ES-I3 (cell line): ENCODE measurements around the gene CBR3.
"Not testable (repeated sequence)": the region's sequence is repeated elsewhere in the genome, so short reads cannot be mapped to it uniquely, and the experiment has no call there.

Source experiments
- H3K36me3 ChIP-seq: 2 replicates; pipeline ENCODE4 v1.6.1; 2013; ENCODE audit warnings: mild to moderate bottlenecking, low read length, control low read depth, moderate library complexity; ENCODE audit not compliant: insufficient read depth
- H3K4me1 ChIP-seq: 2 replicates; pipeline ENCODE4 v1.6.1; 2013; ENCODE audit warnings: mild to moderate bottlenecking, control low read depth, low read length; ENCODE audit not compliant: insufficient read depth
- H3K9ac ChIP-seq: 2 replicates; pipeline ENCODE4 v1.6.1; 2013; ENCODE audit warnings: low read depth, mild to moderate bottlenecking, low read length, moderate library complexity
- H3K9me3 ChIP-seq: 2 replicates; pipeline ENCODE4 v1.6.1; 2013; ENCODE audit warnings: mild to moderate bottlenecking, low read length, moderate library complexity; ENCODE audit not compliant: control insufficient read depth, insufficient read depth

Gene CBR3

DNA sequence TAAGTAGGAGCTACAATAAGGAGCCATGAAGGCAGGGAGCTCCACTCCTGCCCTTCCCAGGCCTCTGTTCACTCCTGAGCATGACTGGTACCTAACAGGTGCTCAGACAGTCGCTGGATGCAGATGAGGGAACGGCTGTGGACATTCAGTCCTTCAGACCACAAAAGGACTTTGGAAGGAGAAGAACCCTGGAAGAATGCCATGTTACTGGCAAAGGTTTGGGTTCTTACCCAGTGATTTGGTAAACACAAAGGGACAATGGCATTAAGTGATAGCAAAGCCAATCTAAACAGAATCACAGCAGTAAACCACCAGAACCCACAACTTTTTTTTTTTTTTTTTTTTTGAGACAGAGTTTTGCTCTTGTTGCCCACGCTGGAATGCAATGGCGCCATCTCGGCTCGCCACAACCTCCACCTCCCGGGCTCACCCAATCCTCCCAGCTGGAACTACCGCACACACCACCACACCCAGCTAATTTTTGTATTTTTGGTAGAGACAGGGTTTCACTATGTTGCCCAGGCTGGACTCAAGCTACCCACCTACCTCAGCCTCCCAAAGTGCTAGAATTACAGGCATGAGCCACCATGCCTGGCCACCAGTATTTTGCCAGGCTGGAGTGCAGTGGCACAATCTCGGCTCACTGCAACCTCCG is 7.5 kb upstream of the CBR3 start:
- peaks cover 11% of the 10 kb centered on the region for H3K4me1 ChIP-seq
- H3K9me3 ChIP-seq: no peaks in the 10 kb centered on the region
- H3K36me3 ChIP-seq: no peaks in the 10 kb centered on the region
- no peak overlapping the region for H3K9ac ChIP-seq

DNA sequence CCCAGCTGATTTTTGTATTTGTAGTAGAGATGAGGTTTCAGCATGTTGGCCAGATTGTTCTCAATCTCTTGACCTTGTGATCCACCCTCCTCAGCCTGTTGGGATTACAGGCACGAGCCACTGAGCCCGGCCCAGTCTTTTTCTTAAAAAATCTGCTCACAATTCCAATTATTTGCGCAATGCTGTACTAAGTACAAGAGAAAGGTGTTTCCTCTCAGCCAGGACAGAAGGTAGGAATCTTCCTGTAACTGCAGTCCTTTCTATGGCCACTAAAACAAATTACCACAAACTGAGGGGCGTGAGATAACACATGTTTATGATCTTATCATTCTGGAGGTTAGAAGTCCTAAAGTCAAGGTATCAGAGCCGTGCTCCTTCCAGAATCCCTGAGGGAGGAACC is 6.9 kb upstream of the CBR3 start:
- Histone ChIP-seq H3K4me1 (peaks cover 11% of the 10 kb centered on the region), H3K36me3 (no peaks in the 10 kb centered on the region), H3K9ac (no peak overlapping the region), H3K9me3 (no peaks in the 10 kb centered on the region)

DNA sequence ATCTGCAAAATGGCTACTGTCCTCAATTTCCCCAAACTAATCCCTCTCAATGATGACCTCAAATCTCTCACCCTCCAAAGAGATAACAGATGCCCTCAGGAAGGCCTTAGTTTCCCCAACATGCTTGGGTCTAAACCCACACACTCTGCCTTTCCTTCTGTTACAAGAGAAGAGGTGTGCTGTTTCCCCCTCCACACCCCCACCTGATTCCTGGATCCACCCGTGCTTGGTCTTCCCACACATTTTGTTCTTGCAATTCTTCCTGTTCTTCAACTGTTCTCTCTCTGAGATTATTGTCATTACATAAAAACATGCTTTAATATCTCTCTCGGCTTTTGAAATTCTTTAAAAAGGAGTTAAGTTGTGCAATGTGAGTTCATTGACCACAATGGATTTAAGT is 5.7 kb upstream of the CBR3 start:
- Histone ChIP-seq H3K9me3 (no peaks in the 10 kb centered on the region), H3K4me1 (peaks cover 11% of the 10 kb centered on the region), H3K9ac (peak overlapping the region; percentile 10; the same call in 1 of the 2 replicates), H3K36me3 (no peaks in the 10 kb centered on the region)

DNA sequence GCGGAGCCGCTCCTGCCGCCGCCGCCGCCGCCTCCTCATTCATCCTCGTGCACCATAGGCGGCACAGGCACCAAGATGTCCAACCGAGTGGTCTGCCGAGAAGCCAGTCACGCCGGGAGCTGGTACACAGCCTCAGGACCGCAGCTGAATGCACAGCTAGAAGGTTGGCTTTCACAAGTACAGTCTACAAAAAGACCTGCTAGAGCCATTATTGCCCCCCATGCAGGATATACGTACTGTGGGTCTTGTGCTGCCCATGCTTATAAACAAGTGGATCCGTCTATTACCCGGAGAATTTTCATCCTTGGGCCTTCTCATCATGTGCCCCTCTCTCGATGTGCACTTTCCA is 4.5 kb upstream of the CBR3 start:
- Histone ChIP-seq H3K9ac (peak overlapping the region; percentile 44; the same call in 1 of the 2 replicates), H3K4me1 (peaks cover 11% of the 10 kb centered on the region)
- not testable (repeated sequence) for H3K9me3 ChIP-seq, H3K36me3 ChIP-seq

DNA sequence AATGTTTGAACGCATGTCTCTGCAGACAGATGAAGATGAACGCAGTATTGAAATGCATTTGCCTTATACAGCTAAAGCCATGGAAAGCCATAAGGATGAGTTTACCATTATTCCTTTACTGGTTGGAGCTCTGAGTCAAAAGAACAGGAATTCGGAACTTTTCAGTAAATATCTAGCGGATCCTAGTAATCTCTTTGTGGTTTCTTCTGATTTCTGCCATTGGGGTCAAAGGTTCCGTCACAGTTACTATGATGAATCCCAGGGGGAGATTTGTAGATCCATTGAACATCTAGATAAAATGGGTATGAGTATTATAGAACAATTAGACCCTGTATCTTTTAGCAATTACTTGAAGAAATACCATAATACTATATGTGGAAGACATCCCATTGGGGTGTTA is 4.0 kb upstream of the CBR3 start:
- H3K9me3 ChIP-seq, H3K36me3 ChIP-seq, H3K4me1 ChIP-seq: not testable (repeated sequence)
- H3K9ac ChIP-seq: peak overlapping the region; percentile 44; the same call in 1 of the 2 replicates

DNA sequence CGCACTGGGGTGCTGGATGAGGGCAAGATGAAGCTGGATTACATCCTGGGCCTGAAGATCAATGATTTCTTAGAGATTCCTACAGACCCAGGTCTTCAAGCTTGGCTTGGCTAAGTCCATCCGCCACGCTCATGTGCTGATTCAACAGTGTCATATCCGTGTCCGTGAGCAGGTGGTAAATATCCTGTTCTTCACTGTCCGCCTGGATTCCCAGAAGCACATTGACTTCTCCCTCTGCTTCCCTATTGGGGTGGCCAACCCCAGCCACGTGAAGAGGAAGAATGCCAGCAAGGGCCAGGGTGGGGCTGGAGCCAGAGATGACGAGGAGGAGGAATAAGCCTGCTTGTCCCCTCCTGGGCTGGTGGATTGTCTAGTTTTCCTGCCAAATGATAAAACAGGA is 2.2 kb upstream of the CBR3 start:
- H3K9me3 ChIP-seq: no peaks in the 10 kb centered on the region
- H3K9ac ChIP-seq: no peak overlapping the region
- 0 out of 2 replicates have a peak, but pooled peaks cover 7% of the 10 kb centered on the region for H3K4me1 ChIP-seq
- no peaks in the 10 kb centered on the region for H3K36me3 ChIP-seq

DNA sequence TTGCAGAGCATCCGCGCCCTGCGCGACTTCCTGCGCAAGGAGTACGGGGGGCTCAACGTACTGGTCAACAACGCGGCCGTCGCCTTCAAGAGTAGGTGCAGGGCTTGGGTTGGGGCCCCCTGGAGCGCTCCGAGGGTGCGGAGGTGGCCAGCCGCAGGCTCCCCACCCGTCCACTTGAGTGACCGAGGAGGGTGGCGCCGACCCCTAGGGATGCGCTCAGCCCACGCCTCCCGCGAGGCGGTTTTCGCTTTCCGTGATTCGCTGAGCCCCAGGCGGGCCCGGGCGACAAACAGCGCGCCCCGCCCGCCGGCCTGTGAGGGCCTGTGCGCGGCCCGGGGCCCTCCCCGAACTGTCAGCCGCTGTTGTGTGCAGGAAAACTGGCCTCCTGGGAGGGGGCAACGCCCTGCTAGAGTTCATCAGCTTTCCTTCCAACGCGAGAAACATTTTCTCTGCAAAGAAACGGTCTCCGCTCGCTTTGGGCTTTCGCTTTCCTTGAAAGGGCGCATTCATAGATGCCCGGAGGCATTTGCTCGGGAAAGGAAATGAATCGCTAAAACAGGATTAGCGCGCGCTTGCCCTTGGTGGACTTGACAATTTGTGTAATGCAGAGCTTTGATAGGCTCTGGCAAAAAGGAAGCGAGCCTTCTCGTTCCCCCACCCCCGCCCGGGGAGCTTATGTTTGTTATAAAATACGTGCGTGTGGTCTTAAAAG is 668 bp downstream of the CBR3 start:
- Histone ChIP-seq H3K36me3 (no peaks in the 10 kb centered on the region), H3K4me1 (0 out of 2 replicates have a peak, but pooled peaks cover 7% of the 10 kb centered on the region), H3K9ac (peak overlapping the region; percentile 65; the same call in 1 of the 2 replicates), H3K9me3 (no peaks in the 10 kb centered on the region)

DNA sequence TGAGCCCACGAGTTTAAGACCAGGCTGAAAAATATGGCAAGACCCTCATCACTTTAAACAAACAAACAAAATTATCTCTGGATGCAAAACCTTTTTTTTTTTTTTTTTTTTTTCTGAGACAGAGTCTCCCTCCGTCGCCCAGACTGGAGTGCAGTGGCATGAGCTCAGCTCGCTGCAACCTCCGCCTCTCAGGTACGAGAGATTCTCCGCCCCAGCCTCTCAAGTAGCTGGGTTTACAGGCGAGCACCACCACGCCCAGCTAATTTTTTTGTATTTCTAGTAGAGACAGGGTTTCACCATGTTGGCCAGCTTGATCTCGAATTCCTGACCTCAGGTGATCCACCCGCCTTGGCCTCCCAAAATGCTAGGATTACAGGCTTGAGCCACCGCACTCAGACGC is 4.9 kb downstream of the CBR3 start:
- not testable (repeated sequence) for H3K36me3 ChIP-seq, H3K9ac ChIP-seq, H3K9me3 ChIP-seq, H3K4me1 ChIP-seq

DNA sequence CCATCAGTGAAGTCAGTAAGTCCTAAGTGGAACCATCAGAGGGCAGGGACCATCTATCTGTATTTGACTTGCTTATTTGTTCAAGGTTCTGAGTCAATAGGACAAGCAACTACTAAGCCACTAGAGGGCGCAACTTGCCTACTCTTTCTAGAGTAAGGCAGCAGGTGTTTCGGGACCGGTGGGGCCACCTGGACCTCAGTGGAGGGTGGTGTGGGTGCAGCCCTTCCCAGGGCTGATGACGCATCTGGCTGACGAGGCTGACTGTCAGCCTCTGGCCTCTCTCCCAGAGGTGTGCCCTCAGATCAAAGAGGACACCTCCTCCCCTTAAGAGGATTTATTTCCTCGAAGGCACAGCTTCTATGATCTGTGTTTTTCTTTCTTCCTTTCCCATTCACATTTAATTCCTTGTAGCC is 6.6 kb downstream of the CBR3 start:
- Histone ChIP-seq H3K9me3 (no peaks in the 10 kb centered on the region), H3K4me1 (0 out of 2 replicates have a peak, but pooled peaks cover 4% of the 10 kb centered on the region), H3K9ac (no peak overlapping the region), H3K36me3 (no peaks in the 10 kb centered on the region)

DNA sequence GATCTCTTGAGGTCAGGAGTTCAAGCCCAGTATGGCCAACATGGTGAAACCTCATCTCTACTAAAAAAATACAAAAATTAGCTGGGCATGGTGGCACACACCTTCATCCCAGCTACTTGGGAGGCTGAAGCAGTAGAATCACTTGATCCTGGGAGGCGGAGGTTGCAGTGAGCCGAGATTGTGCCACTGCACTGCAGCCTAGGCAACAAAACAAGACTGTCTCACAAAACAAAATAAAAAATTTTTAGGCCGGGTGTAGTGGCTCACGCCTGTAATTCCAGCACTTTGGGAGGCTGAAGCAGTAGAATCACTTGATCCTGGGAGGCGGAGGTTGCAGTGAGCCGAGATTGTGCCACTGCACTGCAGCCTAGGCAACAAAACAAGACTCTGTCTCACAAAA is 9.4 kb downstream of the CBR3 start:
- not testable (repeated sequence) for H3K4me1 ChIP-seq, H3K9me3 ChIP-seq, H3K9ac ChIP-seq, H3K36me3 ChIP-seq

DNA sequence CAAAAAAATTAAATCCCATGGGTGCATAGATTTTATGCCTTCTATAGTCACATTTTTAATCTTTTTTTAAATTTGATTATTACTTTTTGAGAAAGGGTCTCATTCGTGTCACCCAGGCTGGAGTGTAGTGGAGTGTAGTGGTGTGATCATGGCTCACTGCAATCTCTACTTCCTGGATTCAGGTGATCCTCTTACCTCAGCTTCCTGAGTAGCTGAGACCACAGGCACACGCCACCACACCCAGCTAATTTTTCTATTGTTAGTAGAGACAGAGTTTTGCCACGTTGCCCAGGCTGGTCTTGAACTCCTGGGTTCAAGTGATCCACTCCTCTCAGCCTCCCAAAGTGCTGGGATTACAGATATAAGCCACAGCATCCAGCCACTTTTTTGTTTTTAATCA is 10.4 kb downstream of the CBR3 start:
- H3K36me3 ChIP-seq: no peaks in the 10 kb centered on the region
- no peak overlapping the region for H3K9ac ChIP-seq

DNA sequence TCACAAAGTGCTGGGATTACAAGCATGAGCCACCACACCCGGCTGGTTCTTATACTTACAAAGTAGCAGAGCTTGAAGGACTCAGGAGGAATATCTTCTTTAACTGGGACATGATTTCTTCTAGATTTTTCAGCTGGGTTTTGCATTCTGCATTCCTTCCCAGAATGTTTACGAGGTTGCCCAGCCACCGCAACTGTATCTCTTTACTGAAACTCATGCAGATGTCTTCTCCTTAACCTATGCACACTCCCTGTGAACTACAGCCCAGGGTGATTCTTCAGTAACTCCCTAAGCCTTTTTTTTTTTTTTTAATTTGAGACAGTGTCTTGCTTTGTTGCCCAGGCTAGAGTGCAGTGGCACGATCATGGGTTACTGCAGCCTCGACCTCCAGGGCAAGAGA is 13.0 kb downstream of the CBR3 start:
- no peaks in the 10 kb centered on the region for H3K36me3 ChIP-seq
- no peak overlapping the region for H3K9ac ChIP-seq
- no peaks in the 10 kb centered on the region for H3K4me1 ChIP-seq
- H3K9me3 ChIP-seq: no peaks in the 10 kb centered on the region

More for the DNA sequence above, 10.4 kb downstream of the CBR3 start:
- Histone ChIP-seq H3K4me1 (no peaks in the 10 kb centered on the region), H3K9me3 (no peaks in the 10 kb centered on the region)

DNA sequence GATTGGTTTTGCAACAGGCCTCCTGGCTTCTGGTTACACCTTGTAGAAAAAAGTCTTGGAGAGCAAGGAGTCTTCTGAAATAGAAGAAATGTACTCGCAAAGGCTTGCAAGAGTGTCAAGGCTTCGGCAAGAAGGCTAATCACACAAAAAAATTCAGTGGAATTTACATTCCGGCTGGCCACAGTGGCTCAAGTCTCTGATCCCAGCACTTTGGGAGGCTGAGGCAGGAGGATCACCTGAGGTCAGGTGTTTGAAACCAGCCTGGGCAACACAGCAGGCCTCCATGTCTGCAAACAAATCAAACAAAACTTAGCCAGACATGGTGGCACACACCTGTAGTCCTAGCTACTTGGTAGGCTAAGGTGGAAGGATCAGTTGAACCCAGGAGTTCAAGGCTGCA is 14.0 kb downstream of the CBR3 start:
- Histone ChIP-seq H3K9ac (no peak overlapping the region), H3K4me1 (no peaks in the 10 kb centered on the region), H3K9me3 (no peaks in the 10 kb centered on the region), H3K36me3 (no peaks in the 10 kb centered on the region)

DNA sequence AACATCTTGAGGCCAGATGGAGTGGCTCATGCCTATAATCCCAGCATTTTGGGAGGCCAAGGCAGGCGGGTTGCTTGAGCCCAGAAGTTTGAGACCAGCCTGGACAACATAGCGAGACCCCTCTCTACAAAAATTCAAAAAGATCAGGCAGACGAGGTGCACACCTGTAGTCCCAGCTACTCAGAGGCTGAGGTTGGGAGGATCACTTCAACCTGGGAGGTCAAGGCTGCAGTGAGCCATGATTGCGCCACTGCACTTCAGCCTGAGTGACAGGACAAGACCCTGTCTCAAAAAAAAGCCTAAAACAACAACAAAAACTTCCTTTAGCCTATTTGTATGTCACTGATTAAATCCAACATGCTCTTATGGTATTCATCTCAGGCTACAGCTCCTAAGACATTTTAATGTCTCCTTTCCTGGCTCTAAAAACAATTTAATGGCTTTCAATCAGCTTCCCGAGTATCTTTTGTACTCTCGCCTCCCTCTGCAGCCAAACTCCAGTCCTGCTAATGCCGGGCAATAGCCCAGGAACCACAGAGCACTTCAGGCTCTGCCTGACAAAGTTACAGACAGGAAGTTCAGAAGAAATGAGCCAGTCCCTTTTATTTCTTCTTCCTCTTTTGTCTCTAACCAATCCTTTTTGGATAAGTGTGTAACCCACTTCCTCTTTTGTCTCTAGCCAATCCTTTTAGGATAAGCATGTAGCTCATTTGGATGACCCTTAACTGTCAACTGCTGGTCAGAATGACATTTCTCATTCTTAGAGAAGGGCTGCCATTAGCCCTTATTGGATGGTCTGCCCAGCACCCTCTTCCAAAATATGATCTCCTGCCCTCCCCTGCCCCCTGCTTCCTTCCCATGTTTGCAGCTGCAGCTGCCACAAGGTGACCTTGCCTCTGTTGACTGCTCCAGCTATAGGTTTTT is 15.2 kb downstream of the CBR3 start:
- Histone ChIP-seq H3K36me3 (no peaks in the 10 kb centered on the region), H3K9me3 (no peaks in the 10 kb centered on the region), H3K9ac (no peak overlapping the region), H3K4me1 (no peaks in the 10 kb centered on the region)
